ENCODE measurements around the gene XXYLT1.

- no peak for TF ChIP-seq POLR2A (IDR thresholded peaks at IDR 0.05)
- no peak for TF ChIP-seq CTCF (IDR thresholded peaks at IDR 0.05)
Observed at GRCh38 chr3:195184716-195185421, 86.1 kb downstream of the XXYLT1 start.
